Subcutaneous abdominal adipose tissue (tissue), 5 donors: Measurements from ENCODE around the gene ZNF202.

Source experiments
- H3K27ac ChIP-seq: one replicate; pipeline ENCODE4 v1.7.0; 2013; ENCODE audit warnings: low read depth, mild to moderate bottlenecking, inconsistent platforms, low read length, moderate library complexity
- H3K27me3 ChIP-seq, 5 donors: one replicate each; pipeline ENCODE4 v1.7.0; 2013; ENCODE audit warnings: low read length in 5 of 5, inconsistent platforms in 1 of 5; ENCODE audit not compliant: control insufficient read depth in 5 of 5, insufficient read depth in 4 of 5
- H3K36me3 ChIP-seq, 5 donors: one replicate each; pipeline ENCODE4 v1.7.0; 2013; ENCODE audit warnings: low read length in 5 of 5; ENCODE audit not compliant: control insufficient read depth in 5 of 5, insufficient read depth in 5 of 5
- H3K4me1 ChIP-seq, 5 donors: one replicate each; pipeline ENCODE4 v1.7.0; 2013; ENCODE audit warnings: low read length in 5 of 5, mild to moderate bottlenecking in 3 of 5, moderate library complexity in 1 of 5; ENCODE audit not compliant: control insufficient read depth in 5 of 5, insufficient read depth in 5 of 5
- H3K4me3 ChIP-seq, 5 donors: one replicate each; pipeline ENCODE4 v1.7.0; 2013; ENCODE audit warnings: low read length in 5 of 5, low read depth in 1 of 5
- H3K9ac ChIP-seq, 5 donors: one replicate each; pipeline ENCODE4 v1.7.0; 2013; ENCODE audit warnings: low read length in 5 of 5, mild to moderate bottlenecking in 4 of 5, moderate library complexity in 3 of 5
- H3K9me3 ChIP-seq, 5 donors: one replicate each; pipeline ENCODE4 v1.7.0; 2013; ENCODE audit warnings: low read length in 5 of 5; ENCODE audit not compliant: control insufficient read depth in 5 of 5
- donor health status: healthy.
- donor health status: healthy.
- donor health status: healthy.
- donor health status: healthy.
- donor health status: healthy.

The ZNF202 gene

GRCh38 chr11:123694551-123694950, 46.9 kb downstream of the ZNF202 start:
- no peaks in the 10 kb centered on the region for H3K36me3 ChIP-seq
- no peaks in the 10 kb centered on the region for H3K9me3 ChIP-seq
- no peaks in the 10 kb centered on the region for H3K4me1 ChIP-seq
- H3K9ac ChIP-seq: no peak overlapping the region
- H3K27me3 ChIP-seq: peaks cover 0 to 4% (median 3%) of the 10 kb centered on the region in 5 donors
- H3K4me3 ChIP-seq: no peak overlapping the region
- no peak overlapping the region for H3K27ac ChIP-seq

GRCh38 chr11:123692961-123693360, 48.5 kb downstream of the ZNF202 start:
- Histone ChIP-seq H3K27me3 (peaks cover 0 to 3% (median 0%) of the 10 kb centered on the region in 5 donors), H3K36me3 (no peaks in the 10 kb centered on the region), H3K4me1 (no peaks in the 10 kb centered on the region), H3K9ac (no peak overlapping the region), H3K9me3 (no peaks in the 10 kb centered on the region), H3K4me3 (no peak overlapping the region), H3K27ac (no peak overlapping the region)

- H3K36me3 ChIP-seq: no peaks in the 10 kb centered on the region
- H3K27ac ChIP-seq: no peak overlapping the region
- H3K9me3 ChIP-seq: no peaks in the 10 kb centered on the region
- H3K9ac ChIP-seq: no peak overlapping the region
- H3K27me3 ChIP-seq: peaks cover 0 to 3% (median 0%) of the 10 kb centered on the region in 5 donors
- no peaks in the 10 kb centered on the region for H3K4me1 ChIP-seq
- no peak overlapping the region for H3K4me3 ChIP-seq
Observed at GRCh38 chr11:123690485-123690884, 51.0 kb downstream of the ZNF202 start.

GRCh38 chr11:123684601-123685000, 56.9 kb downstream of the ZNF202 start:
- no peaks in the 10 kb centered on the region for H3K9me3 ChIP-seq
- H3K9ac ChIP-seq: no peak overlapping the region
- no peak overlapping the region for H3K4me3 ChIP-seq
- H3K27ac ChIP-seq: no peak overlapping the region
- no peaks in the 10 kb centered on the region for H3K36me3 ChIP-seq
- H3K27me3 ChIP-seq: no peaks in the 10 kb centered on the region
- H3K4me1 ChIP-seq: no peaks in the 10 kb centered on the region

GRCh38 chr11:123683428-123684170, 57.9 kb downstream of the ZNF202 start:
- Histone ChIP-seq H3K9ac (no peak overlapping the region), H3K27ac (no peak overlapping the region), H3K36me3 (no peaks in the 10 kb centered on the region), H3K27me3 (no peaks in the 10 kb centered on the region), H3K4me1 (no peaks in the 10 kb centered on the region), H3K4me3 (no peak overlapping the region), H3K9me3 (no peaks in the 10 kb centered on the region)

- Histone ChIP-seq H3K4me3 (no peak overlapping the region), H3K9ac (no peak overlapping the region), H3K27me3 (no peaks in the 10 kb centered on the region), H3K9me3 (no peaks in the 10 kb centered on the region), H3K4me1 (peaks cover 0 to 7% (median 0%) of the 10 kb centered on the region in 5 donors), H3K36me3 (no peaks in the 10 kb centered on the region), H3K27ac (no peak overlapping the region)
Observed at GRCh38 chr11:123682696-123683410, 58.6 kb downstream of the ZNF202 start.

GRCh38 chr11:123681030-123681429, 60.4 kb downstream of the ZNF202 start:
- H3K4me1 ChIP-seq: peaks cover 0 to 7% (median 0%) of the 10 kb centered on the region in 5 donors
- H3K9ac ChIP-seq: no peak overlapping the region
- H3K27me3 ChIP-seq: no peaks in the 10 kb centered on the region
- no peaks in the 10 kb centered on the region for H3K36me3 ChIP-seq
- H3K9me3 ChIP-seq: no peaks in the 10 kb centered on the region
- H3K27ac ChIP-seq: no peak overlapping the region
- no peak overlapping the region for H3K4me3 ChIP-seq

GRCh38 chr11:123678246-123678645, 63.2 kb downstream of the ZNF202 start:
- H3K4me1 ChIP-seq: peaks cover 0 to 7% (median 0%) of the 10 kb centered on the region in 5 donors
- no peaks in the 10 kb centered on the region for H3K27me3 ChIP-seq
- peaks cover 0 to 3% (median 0%) of the 10 kb centered on the region in 5 donors for H3K9me3 ChIP-seq
- no peak overlapping the region for H3K27ac ChIP-seq
- no peak overlapping the region for H3K4me3 ChIP-seq
- H3K9ac ChIP-seq: no peak overlapping the region
- no peaks in the 10 kb centered on the region for H3K36me3 ChIP-seq

- H3K4me3 ChIP-seq: no peak overlapping the region
- H3K27ac ChIP-seq: no peak overlapping the region
- peaks cover 0 to 3% (median 0%) of the 10 kb centered on the region in 5 donors for H3K9me3 ChIP-seq
- no peaks in the 10 kb centered on the region for H3K27me3 ChIP-seq
- no peaks in the 10 kb centered on the region for H3K36me3 ChIP-seq
- H3K4me1 ChIP-seq: peaks cover 0 to 7% (median 0%) of the 10 kb centered on the region in 5 donors
- H3K9ac ChIP-seq: no peak overlapping the region
Observed at GRCh38 chr11:123677510-123677909, 64.0 kb downstream of the ZNF202 start.

- peaks cover 0 to 3% (median 0%) of the 10 kb centered on the region in 5 donors for H3K9me3 ChIP-seq
- H3K4me3 ChIP-seq: no peak overlapping the region
- H3K4me1 ChIP-seq: peaks cover 0 to 7% (median 0%) of the 10 kb centered on the region in 5 donors
- no peaks in the 10 kb centered on the region for H3K36me3 ChIP-seq
- H3K27me3 ChIP-seq: no peaks in the 10 kb centered on the region
- no peak overlapping the region for H3K9ac ChIP-seq
- H3K27ac ChIP-seq: no peak overlapping the region
Observed at GRCh38 chr11:123674297-123674696, 67.2 kb downstream of the ZNF202 start.
